Stimulated activated CD4-positive, alpha-beta T cell treated with anti-CD3 and anti-CD28 coated beads, TNF-alpha, amount 100 ng/mL, for 48 hours (primary cell): ENCODE measurements around the gene MAP3K4.
A peak's percentile ranks its signal among the peaks of the same experiment; 100 is the strongest.

Experiments used
- DNase-seq, 3 donors: peaks; one replicate each; pipeline ENCODE4 v3.0.0-alpha.2; 2020; ENCODE audit warnings: low read depth in 3 of 3

The MAP3K4 gene

GRCh38 chr6:160991406-160992060, at the start of gene MAP3K4:
TSS of gene MAP3K4 (plus strand) at chr6:160991769. CDS start at chr6:160991932, 163 bp downstream.
- peak; percentile 64 to 80 (median 67) for DNase-seq

DNA sequence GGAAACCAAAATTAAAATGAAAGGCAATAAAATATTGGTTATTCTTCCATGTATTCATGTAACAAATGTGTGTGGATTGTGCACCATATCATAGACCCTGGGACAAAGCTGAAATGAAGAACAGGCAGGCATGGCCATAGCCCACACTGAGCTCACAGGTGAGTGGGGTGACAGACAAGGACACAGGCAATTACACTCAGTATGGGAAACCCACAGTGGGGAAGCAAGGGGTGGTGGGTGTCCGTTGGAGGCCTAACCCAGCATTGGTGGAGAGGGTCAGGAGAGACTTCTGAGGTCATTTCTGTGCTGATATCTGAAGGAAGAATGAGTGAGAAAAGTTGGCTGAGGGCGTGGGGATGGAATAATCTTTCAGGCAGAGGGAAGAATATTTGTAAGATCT, 47.6 kb upstream of the MAP3K4 start:
- DNase-seq = no peak

DNA sequence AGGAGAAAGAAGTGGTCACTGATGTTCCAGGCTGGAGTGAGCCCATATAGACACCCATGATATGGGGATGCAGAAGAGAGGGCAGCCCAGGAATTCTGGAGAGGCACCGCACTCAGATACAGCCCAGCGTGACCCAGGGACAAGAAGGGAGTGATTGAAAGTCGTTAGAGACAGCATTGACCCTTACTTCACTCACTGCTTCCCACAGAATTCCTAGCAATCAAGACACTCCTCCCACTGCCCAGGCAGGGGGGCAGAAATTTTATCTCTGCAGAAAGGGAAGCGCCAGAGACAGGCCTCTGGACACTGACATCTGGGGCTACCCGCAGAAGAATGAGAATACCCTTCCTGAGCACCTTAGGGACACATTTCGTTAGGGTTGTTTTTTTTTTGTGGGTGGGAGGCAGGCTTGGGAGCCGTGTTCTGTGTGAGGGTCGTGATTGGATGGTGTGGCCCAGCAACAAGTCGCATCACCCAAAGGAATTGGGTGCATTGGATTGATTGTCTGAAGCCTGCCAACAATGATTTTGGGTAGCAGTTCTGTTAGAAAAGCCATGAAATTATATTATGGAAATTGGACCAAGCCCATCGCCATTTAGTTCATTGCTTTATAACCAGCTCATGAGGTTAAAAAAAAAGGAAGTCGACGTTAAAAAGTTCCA, 45.9 kb upstream of the MAP3K4 start:
- DNase-seq = no peak

GRCh38 chr6:160949531-160949930, 42.0 kb upstream of the MAP3K4 start:
- DNase-seq = no peak

- no peak for DNase-seq
Observed at GRCh38 chr6:160950507-160950906, 41.1 kb upstream of the MAP3K4 start.

- DNase-seq = no peak
Observed at GRCh38 chr6:160951187-160952030, 40.2 kb upstream of the MAP3K4 start.

DNA sequence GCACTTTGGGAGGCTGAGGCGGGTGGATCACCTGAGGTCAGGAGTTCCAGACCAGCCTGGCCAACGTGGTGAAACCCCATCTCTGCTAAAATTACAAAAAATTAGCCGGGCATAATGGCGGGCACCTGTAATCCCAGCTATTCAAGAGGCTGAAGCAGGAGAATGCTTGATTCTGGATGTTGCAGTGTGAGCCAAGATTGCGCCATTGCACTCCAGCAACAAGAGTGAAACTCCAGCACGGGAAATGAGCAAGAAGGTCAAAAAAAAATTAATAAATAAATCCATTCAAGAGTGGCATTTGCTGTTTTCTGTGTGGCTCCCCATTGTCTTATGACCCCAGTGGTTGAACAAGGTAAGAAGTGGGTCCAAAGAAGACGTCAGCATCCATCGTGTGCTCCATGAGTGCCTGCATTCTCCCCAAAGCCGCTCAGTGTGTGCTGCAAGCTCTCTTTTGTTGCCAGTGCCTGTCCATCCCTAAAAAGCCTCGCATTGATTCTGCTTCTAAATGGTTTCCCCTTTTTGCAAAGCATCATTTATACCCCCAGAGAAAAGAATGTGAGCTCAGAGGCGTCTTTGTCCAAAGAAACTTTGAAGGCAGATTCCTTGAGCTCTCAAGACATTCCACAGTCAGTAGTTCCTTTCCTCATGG, 38.8 kb upstream of the MAP3K4 start:
- DNase-seq = no peak

DNA sequence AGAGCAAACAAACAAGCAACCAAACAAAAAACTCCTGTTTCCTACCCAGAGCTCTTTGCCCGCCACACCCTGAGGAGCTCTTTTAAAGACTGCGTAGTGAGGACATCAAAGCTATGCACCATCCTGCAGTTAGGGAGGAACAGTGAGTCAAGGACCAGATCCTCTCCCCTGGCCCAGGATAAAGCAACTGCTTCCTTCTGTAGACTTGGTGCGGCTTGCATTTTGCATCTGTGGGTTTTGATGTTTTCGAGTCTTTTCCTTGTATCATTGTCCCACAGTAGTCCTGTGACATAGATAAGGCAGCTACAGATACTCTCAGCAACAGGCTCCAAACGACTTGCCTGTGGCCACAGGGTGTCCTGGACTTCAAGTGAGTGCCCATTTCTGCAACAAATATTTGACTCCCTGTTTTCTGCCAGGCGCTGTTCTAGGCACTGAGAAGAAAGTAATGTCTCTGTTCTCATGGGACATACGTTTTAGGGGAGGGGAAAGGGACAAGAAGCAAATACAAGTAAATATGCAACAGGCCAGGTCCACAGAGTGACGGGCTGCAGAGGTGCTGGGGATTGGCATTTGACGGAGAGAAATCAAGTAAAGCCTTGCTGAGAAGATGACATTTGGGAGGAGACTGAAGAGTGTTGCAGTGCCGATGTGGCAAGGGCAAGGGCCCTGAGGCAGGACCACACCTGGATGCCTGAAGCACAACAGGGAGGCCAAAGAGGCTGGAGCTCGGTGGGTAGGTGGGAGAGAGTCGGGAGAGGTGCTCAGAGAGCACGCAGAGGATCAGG, 35.9 kb upstream of the MAP3K4 start:
- DNase-seq = no peak

DNA sequence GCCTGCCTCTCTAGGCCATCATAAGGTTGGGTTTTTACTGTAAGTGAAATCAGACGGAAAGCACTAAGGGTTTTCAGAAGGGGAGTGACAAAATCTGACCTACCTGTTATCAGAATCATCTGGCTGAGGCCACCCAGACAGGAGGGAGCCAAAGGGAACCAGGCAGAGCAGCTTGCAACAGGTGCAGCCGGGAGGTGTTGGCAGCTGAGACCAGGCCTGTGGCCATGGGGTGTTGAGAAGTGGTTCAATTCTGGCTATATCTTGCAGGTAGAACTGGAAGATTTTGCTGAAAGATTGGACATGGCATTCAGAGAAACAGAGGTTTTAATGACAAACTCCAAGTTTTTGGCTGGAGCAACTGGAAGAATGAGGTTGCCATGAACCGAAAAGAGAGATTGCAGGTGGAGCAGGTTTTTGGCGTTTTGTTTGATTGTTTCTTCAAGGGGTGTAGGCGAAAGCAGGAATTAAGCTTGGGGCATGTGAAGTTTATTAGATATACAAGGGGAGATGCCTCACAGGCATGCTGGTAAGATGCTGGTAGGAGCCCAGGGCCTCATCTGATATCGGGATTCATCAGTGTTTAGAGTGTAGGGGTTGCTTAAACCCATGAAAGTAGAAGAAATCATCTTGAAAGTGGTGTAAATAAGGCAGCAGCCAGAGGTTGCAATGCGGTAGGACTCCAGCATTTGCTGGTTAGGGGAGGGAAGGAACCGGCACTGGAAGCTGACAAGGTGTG, 35.1 kb upstream of the MAP3K4 start:
- no peak for DNase-seq

DNA sequence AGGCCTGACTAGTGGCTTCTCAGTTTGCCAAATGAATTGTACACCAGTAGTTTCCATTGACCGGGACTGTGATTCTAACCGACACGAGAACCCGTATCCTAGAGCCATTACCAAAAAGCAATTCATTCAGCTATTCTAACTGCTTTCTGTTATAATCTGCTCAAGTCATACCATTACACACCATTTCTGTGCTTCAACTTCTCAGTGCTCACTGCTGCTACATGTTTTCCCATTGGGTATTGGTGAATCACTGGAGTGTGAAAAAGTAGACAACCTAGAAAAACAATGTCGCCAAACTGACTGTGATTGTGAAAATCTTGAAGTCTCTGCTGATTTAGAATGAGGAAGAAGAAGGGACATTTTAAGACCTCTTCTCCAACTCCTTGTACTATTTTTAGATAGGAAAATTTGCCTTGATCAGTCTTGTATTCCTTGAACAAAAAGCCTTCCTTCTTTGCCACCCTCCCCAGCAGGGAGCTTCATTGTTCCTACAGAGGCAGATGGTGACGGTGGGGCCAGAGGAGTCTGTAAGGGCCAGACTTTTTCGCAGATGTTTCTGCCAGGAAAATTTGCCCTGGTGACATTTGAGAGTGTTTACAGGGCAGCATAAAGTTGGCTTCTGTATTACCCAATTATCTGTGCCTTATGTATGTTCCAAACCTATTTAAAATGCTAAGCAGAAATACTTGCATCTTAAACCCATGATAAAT, 31.7 kb upstream of the MAP3K4 start:
- no peak for DNase-seq

DNA sequence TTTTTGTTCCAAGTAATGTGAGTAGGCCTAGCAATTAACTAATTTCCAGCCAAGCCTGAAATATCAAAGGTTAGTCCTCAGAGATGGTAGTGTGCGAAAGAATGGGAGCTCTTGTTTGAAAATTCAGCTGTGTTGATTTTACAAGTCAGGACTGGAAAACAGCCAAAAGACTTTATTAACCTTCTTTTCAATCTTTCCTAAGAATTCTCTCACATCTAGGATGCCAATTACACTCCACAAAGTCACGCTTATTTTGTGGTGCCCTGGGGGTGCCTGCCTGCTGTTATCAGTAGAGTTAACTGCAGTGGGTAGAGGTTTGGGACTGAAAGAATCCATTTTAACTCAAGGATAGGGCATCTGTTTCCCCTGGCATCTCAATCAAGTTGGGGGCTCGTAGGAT, 30.7 kb upstream of the MAP3K4 start:
- DNase-seq = no peak

- no peak for DNase-seq
Observed at GRCh38 chr6:160962835-160963623, 28.5 kb upstream of the MAP3K4 start.

DNA sequence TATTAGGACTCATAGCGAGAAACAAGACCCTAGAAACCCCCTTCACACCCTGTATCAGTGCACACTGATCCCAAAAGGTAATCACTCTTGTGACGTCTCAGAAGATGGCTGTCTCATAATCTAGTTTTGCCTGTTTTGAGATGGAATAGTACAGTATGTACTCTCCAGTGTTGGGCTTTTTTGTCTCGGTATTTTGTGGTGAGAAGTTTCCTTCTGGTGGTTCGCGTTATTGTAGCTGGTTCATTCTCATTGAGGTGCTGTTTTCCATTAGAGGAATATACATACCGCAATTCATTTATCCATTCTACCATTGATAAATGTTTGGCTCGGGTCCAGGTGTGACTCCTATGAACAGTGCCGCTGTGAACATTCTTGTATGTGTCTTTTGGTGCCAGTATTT, 27.9 kb upstream of the MAP3K4 start:
- DNase-seq = no peak

GRCh38 chr6:160965893-160966292, 25.7 kb upstream of the MAP3K4 start:
- DNase-seq = no peak

GRCh38 chr6:160966493-160967229, 24.9 kb upstream of the MAP3K4 start:
- DNase-seq = no peak

DNA sequence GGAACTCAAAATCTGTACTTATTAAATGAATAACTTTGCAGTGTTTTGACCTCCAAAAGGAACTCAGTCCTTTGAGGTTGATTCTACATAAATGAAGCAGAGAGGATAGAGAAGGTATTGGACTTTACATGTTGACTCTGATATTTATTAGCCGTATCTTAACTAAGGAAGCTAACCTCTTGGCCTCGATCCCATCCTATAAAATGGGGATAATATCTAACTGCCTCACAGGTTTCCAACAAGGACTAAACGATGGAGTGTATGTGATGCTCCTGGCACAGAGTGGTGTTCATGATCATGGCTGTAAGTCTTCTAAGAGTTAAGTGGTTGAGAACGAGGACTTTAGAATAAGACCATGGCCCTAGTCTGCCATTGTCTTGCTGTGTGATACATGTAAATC, 24.2 kb upstream of the MAP3K4 start:
- no peak for DNase-seq

- DNase-seq = no peak
Observed at GRCh38 chr6:160967833-160968232, 23.7 kb upstream of the MAP3K4 start.

DNA sequence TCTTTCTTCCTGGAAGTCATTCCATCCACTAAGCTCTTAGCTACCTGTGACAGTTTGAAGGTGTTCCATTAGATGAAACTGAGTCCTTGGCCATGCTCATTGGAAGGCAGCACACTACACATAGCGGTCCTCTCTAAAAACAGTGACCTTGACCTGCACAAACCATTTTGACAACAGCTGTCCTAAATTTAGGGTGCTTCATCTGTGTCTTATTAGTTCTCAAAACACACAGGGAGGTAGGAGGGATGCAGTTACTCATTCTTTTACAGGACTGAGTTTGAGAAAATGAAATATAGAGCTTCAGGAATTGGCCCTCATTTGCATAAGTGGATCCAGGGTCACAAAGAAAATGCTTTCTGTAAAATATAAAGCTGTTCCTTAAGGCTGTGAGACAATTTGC, 20.4 kb upstream of the MAP3K4 start:
- DNase-seq = no peak

DNA sequence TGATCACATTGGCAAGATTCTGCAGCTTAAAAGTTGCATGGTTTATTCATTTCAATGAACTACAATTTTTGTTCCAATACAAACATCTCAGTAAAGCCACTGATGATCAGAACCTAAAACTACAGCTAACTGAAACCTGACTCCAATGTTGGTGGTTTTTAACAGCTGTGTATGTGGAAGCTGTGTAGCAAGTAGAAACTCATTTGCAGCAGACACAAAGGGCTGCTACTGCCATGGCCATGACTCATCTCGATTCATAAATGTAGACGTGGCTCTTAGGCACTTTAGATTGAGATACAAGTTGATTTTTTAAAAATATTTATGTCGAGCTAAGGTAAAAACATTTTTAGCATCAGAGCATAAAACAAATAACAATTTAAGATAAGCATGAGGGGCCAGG, 19.5 kb upstream of the MAP3K4 start:
- no peak for DNase-seq
